HEK293 (cell line): Measurements from ENCODE around the gene CDH3.
A peak's percentile ranks its signal among the peaks of the same experiment; 100 is the strongest.

Experiments used
- CTCF ChIA-PET: fragments of 350-600 bp; formaldehyde crosslinking; extraction: SDS; loops from one replicate; lab custom pipeline; 2021; ENCODE audit warnings: antibody characterized with exemption; lab: Yijun Ruan, JAX
- POLR2A ChIA-PET: fragments of 300-600 bp; formaldehyde crosslinking; extraction: SDS; loops from one replicate; lab custom pipeline; 2020; ENCODE audit warnings: antibody characterized with exemption, inconsistent platforms; lab: Yijun Ruan, JAX
- H3K27ac ChIP-seq: fragments of 200-500 bp; sonication (Bioruptor generic); 2 replicates; pipeline ENCODE4 v1.5.1; 2014; ENCODE audit warnings: low read depth, low read length, control low read depth, inconsistent platforms; ENCODE audit errors: extremely low read depth
- H3K36me3 ChIP-seq, 2 experiments: fragments of 200-500 bp in 1 of 2; sonication (Bioruptor generic) in 1 of 2; 1 replicate in 1 of 2; 2 replicates in 1 of 2; pipeline ENCODE4 v1.5.1; 2014 to 2017; ENCODE audit warnings: inconsistent platforms in 2 of 2, low read length in 2 of 2; ENCODE audit not compliant: control insufficient read depth in 2 of 2, insufficient read depth in 1 of 2
- H3K4me1 ChIP-seq: fragments of 200-500 bp; sonication (Bioruptor generic); 2 replicates; pipeline ENCODE4 v1.5.1; 2014; ENCODE audit warnings: mild to moderate bottlenecking, low read length, inconsistent platforms; ENCODE audit not compliant: control insufficient read depth, insufficient read depth
- H3K4me3 ChIP-seq: 2 replicates; pipeline ENCODE4 v1.5.1; 2011; ENCODE audit warnings: low read depth, mild to moderate bottlenecking, control low read depth, low read length, moderate library complexity
- H3K9me3 ChIP-seq: fragments of 200-500 bp; sonication (Bioruptor generic); 2 replicates; pipeline ENCODE4 v1.5.1; 2014; ENCODE audit warnings: low read depth, low read length, inconsistent platforms; ENCODE audit not compliant: control insufficient read depth, insufficient read depth
- GLIS1 ChIP-seq: fragments of 450-650 bp; formaldehyde crosslinking; IDR thresholded peaks from 2 replicates; pipeline ENCODE4 v1.5.1; 2016; ENCODE audit warnings: missing biosample characterization, missing genetic modification characterization
- GLIS2 ChIP-seq: fragments of 450-650 bp; formaldehyde crosslinking; IDR thresholded peaks from 2 replicates; pipeline ENCODE4 v1.5.1; 2016; ENCODE audit warnings: missing biosample characterization, missing genetic modification characterization
- HOXA7 ChIP-seq: sonication (generic); formaldehyde crosslinking; IDR thresholded peaks from 2 replicates; pipeline ENCODE4 v1.8.1; 2022; ENCODE audit warnings: missing genetic modification reagents, borderline replicate concordance
- IKZF3 ChIP-seq: fragments of 450-650 bp; IDR thresholded peaks from 2 replicates; pipeline ENCODE4 v1.5.0; 2018; ENCODE audit warnings: missing biosample characterization, mild to moderate bottlenecking, missing genetic modification characterization, moderate library complexity
- KLF10 ChIP-seq: fragments of 450-650 bp; IDR thresholded peaks from 2 replicates; pipeline ENCODE4 v1.5.1; 2018; ENCODE audit warnings: missing biosample characterization, mild to moderate bottlenecking, missing genetic modification characterization
- KLF7 ChIP-seq: fragments of 450-650 bp; formaldehyde crosslinking; IDR thresholded peaks from 2 replicates; pipeline ENCODE4 v1.5.1; 2016; ENCODE audit warnings: missing biosample characterization, missing genetic modification characterization, borderline replicate concordance
- SETDB1 ChIP-seq: IDR thresholded peaks from one replicate; pipeline ENCODE4 v1.6.1; 2017; ENCODE audit warnings: mild to moderate bottlenecking, low read length, moderate library complexity, mixed read lengths; ENCODE audit not compliant: insufficient read length
- SP7 ChIP-seq: fragments of 450-650 bp; formaldehyde crosslinking; IDR thresholded peaks from 2 replicates; pipeline ENCODE4 v1.5.1; 2016; ENCODE audit warnings: missing biosample characterization, missing genetic modification characterization
- ZBTB7A ChIP-seq: fragments of 450-650 bp; formaldehyde crosslinking; IDR thresholded peaks from 2 replicates; pipeline ENCODE4 v1.5.1; 2016; ENCODE audit warnings: low read depth, missing biosample characterization, missing genetic modification characterization
- ZFP69B ChIP-seq: fragments of 450-650 bp; formaldehyde crosslinking; IDR thresholded peaks from 2 replicates; pipeline ENCODE4 v1.5.1; 2016; ENCODE audit warnings: missing biosample characterization, missing genetic modification characterization
- ZNF211 ChIP-seq: fragments of 450-650 bp; formaldehyde crosslinking; IDR thresholded peaks from 2 replicates; pipeline ENCODE4 v1.5.1; 2016; ENCODE audit warnings: low read depth, missing biosample characterization, missing genetic modification characterization
- ZNF280D ChIP-seq: fragments of 450-650 bp; formaldehyde crosslinking; IDR thresholded peaks from 2 replicates; pipeline ENCODE4 v1.5.1; 2016; ENCODE audit warnings: missing biosample characterization, missing genetic modification characterization
- ZNF302 ChIP-seq: fragments of 450-650 bp; formaldehyde crosslinking; IDR thresholded peaks from 2 replicates; pipeline ENCODE4 v1.5.1; 2016; ENCODE audit warnings: missing biosample characterization, missing genetic modification characterization, low read depth
- ZNF324 ChIP-seq: fragments of 450-650 bp; formaldehyde crosslinking; IDR thresholded peaks from 2 replicates; pipeline ENCODE4 v1.5.1; 2016; ENCODE audit warnings: missing biosample characterization, missing genetic modification characterization
- ZNF341 ChIP-seq: fragments of 450-650 bp; formaldehyde crosslinking; IDR thresholded peaks from 2 replicates; pipeline ENCODE4; 2016; ENCODE audit warnings: low read depth, missing biosample characterization, missing genetic modification characterization
- ZNF366 ChIP-seq: fragments of 450-650 bp; formaldehyde crosslinking; conservative IDR thresholded peaks from 2 replicates; pipeline ENCODE4 v1.5.1; 2016; ENCODE audit warnings: missing biosample characterization, missing genetic modification characterization
- ZNF501 ChIP-seq: fragments of 450-650 bp; formaldehyde crosslinking; IDR thresholded peaks from 2 replicates; pipeline ENCODE4 v1.5.1; 2016; ENCODE audit warnings: missing biosample characterization, missing genetic modification characterization
- ZNF530 ChIP-seq: fragments of 450-650 bp; formaldehyde crosslinking; IDR thresholded peaks from 2 replicates; pipeline ENCODE4 v1.5.1; 2016; ENCODE audit warnings: low read depth, missing biosample characterization, missing genetic modification characterization
- ZNF555 ChIP-seq: fragments of 450-650 bp; formaldehyde crosslinking; conservative IDR thresholded peaks from 2 replicates; pipeline ENCODE4 v1.5.1; 2017; ENCODE audit warnings: missing biosample characterization, mild to moderate bottlenecking, missing genetic modification characterization, inconsistent platforms
- ZNF560 ChIP-seq: fragments of 450-650 bp; formaldehyde crosslinking; IDR thresholded peaks from 2 replicates; pipeline ENCODE4 v1.5.1; 2017; ENCODE audit warnings: missing biosample characterization, missing genetic modification characterization, borderline replicate concordance
- ZNF571 ChIP-seq: fragments of 450-650 bp; formaldehyde crosslinking; IDR thresholded peaks from 2 replicates; pipeline ENCODE4 v1.5.0; 2017; ENCODE audit warnings: missing biosample characterization, missing genetic modification characterization
- ZNF621 ChIP-seq: fragments of 450-650 bp; formaldehyde crosslinking; IDR thresholded peaks from 2 replicates; pipeline ENCODE4 v1.5.1; 2017; ENCODE audit warnings: missing biosample characterization, missing genetic modification characterization
- ZNF624 ChIP-seq: fragments of 450-650 bp; formaldehyde crosslinking; IDR thresholded peaks from 2 replicates; pipeline ENCODE4 v1.5.1; 2017; ENCODE audit warnings: missing biosample characterization, missing genetic modification characterization
- ZNF629 ChIP-seq: fragments of 450-650 bp; formaldehyde crosslinking; IDR thresholded peaks from 2 replicates; pipeline ENCODE4 v1.5.1; 2017; ENCODE audit warnings: missing biosample characterization, missing genetic modification characterization
- ZNF76 ChIP-seq: fragments of 450-650 bp; formaldehyde crosslinking; IDR thresholded peaks from 2 replicates; pipeline ENCODE4; 2016; ENCODE audit warnings: low read depth, missing biosample characterization, missing genetic modification characterization, borderline replicate concordance
- TF ChIP-seq, protein P1 (sequence below): fragments of 450-650 bp; formaldehyde crosslinking; IDR thresholded peaks from 2 replicates; pipeline ENCODE4 v1.5.1; 2016; ENCODE audit warnings: missing biosample characterization, missing genetic modification characterization
- TF ChIP-seq, protein P2 (sequence below): fragments of 450-650 bp; formaldehyde crosslinking; IDR thresholded peaks from 2 replicates; pipeline ENCODE4 v1.5.1; 2016; ENCODE audit warnings: missing biosample characterization, missing genetic modification characterization, low read depth

Gene CDH3

DNA sequence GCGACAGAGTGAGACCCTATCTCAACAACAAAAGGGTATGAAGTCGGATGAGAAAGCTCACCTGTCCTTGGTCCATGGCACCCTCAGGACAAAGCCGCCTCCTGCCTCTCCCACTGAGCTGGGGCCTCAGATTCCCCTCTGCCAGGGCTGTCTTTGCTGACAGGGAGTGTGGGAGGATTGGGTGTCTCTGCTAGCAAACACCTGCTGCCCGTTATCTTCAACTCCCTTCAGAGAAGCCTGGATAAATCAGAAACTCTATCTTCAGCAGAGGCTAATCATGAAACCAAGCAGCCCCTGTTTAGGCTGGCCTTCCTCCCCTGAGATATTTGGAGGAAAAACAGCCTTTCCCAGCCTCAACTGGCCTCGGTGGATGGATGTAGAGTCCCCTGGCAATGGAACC lies 55.7 kb downstream of the CDH3 start:
- H3K27ac ChIP-seq, result no peak overlapping the region
- TF ChIP-seq ZNF530, result no peak
- no peak for TF ChIP-seq ZNF366 (tag by site-specific recombination)
- TF ChIP-seq GLIS1 (tag by site-specific recombination), result no peak
- no peak for TF ChIP-seq KLF7 (tag by site-specific recombination)
- TF ChIP-seq ZNF76 (tag by site-specific recombination), result no peak
- TF ChIP-seq ZNF555 (tag by site-specific recombination), result no peak
- TF ChIP-seq ZNF280D (tag by site-specific recombination), result no peak
- no peak for TF ChIP-seq ZNF629 (tag by site-specific recombination)
- TF ChIP-seq SP7, result no peak
- TF ChIP-seq, protein P1, sequence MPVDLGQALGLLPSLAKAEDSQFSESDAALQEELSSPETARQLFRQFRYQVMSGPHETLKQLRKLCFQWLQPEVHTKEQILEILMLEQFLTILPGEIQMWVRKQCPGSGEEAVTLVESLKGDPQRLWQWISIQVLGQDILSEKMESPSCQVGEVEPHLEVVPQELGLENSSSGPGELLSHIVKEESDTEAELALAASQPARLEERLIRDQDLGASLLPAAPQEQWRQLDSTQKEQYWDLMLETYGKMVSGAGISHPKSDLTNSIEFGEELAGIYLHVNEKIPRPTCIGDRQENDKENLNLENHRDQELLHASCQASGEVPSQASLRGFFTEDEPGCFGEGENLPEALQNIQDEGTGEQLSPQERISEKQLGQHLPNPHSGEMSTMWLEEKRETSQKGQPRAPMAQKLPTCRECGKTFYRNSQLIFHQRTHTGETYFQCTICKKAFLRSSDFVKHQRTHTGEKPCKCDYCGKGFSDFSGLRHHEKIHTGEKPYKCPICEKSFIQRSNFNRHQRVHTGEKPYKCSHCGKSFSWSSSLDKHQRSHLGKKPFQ, result no peak
- no peak for TF ChIP-seq ZFP69B (tag by site-specific recombination)
- no peak for TF ChIP-seq SETDB1
- no peak for TF ChIP-seq ZNF501
- ChIA-PET CTCF (interaction anchor here (0.9 to 2.7 kb wide), 3 partner anchors 98 to 180 kb away, joined by 3 to 10 read pairs (median 4); no protein-coding TSS in a partner anchor), POLR2A (no interaction called here)
- no peaks in the 10 kb centered on the region for H3K9me3 ChIP-seq
- H3K4me1 ChIP-seq, result no peaks in the 10 kb centered on the region
- H3K4me3 ChIP-seq, result no peak overlapping the region
- H3K36me3 ChIP-seq, result no peaks in the 10 kb centered on the region

DNA sequence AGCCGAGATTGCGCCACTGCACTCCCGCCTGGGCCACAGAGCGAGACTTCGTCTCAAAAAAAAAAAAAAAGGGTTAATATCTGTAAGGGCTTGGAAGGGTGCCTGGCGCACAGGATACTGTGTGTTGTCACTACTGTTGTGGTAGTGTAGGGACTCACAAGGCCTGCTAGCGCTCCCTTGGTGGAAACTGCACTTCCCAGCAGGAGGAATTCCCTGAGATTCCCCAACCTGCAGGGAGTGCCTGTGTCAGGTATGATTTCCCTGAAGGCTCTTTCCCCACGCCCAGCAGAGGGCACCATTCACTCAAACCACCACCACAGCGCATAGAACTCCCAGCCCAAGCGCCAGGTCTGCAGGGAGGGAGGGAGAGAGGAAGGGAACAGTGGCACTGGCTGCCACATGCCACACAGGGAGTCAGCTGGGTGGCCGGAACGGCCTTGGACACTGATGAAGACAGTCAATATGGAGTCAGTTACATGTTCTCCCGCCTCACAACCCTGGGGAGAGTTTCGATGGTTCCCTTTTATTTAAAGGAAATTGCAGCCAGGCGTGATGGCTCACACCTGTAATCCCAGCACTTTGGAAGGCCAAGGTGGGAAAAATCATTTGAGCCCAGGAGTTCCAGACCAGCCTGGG lies 59.2 kb downstream of the CDH3 start:
- POLR2A ChIA-PET, result no interaction called here
- TF ChIP-seq GLIS1 (tag by site-specific recombination) (peak; percentile 44; the same call in 1 of the 2 replicates), IKZF3 (peak; percentile 64), ZNF211 (tag by site-specific recombination) (no peak), KLF10 (tag by site-specific recombination) (no peak), ZNF560 (tag by site-specific recombination) (no peak), ZNF530 (no peak), ZNF302 (tag by site-specific recombination) (no peak), ZFP69B (tag by site-specific recombination) (no peak), GLIS2 (no peak; the same call in 1 of the 2 replicates), HOXA7 (CRISPR knock-in tag) (no peak), ZNF624 (tag by site-specific recombination) (no peak), ZNF341 (tag by site-specific recombination) (peak; percentile 96), ZNF571 (tag by site-specific recombination) (no peak), ZNF324 (tag by site-specific recombination) (no peak), SP7 (0 out of 2 replicates have a peak, but pooled peaks have one; percentile 23), ZBTB7A (tag by site-specific recombination) (no peak), ZNF621 (tag by site-specific recombination) (no peak)
- TF ChIP-seq, protein P2, sequence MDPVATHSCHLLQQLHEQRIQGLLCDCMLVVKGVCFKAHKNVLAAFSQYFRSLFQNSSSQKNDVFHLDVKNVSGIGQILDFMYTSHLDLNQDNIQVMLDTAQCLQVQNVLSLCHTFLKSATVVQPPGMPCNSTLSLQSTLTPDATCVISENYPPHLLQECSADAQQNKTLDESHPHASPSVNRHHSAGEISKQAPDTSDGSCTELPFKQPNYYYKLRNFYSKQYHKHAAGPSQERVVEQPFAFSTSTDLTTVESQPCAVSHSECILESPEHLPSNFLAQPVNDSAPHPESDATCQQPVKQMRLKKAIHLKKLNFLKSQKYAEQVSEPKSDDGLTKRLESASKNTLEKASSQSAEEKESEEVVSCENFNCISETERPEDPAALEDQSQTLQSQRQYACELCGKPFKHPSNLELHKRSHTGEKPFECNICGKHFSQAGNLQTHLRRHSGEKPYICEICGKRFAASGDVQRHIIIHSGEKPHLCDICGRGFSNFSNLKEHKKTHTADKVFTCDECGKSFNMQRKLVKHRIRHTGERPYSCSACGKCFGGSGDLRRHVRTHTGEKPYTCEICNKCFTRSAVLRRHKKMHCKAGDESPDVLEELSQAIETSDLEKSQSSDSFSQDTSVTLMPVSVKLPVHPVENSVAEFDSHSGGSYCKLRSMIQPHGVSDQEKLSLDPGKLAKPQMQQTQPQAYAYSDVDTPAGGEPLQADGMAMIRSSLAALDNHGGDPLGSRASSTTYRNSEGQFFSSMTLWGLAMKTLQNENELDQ (tag by site-specific recombination), result no peak

More for the DNA sequence above, 59.2 kb downstream of the CDH3 start:
- CTCF ChIA-PET, result interaction anchor here (0.6 to 1.5 kb wide), 5 partner anchors 31 to 141 kb away, joined by 3 to 5 read pairs (median 4); no protein-coding TSS in a partner anchor
- H3K36me3 ChIP-seq, result no peaks in the 10 kb centered on the region
- no peak overlapping the region for H3K4me3 ChIP-seq
- H3K9me3 ChIP-seq, result no peaks in the 10 kb centered on the region
- no peaks in the 10 kb centered on the region for H3K4me1 ChIP-seq
- no peak overlapping the region for H3K27ac ChIP-seq
